Measurements from ENCODE around the gene FOXO3.

Gene FOXO3

DNA sequence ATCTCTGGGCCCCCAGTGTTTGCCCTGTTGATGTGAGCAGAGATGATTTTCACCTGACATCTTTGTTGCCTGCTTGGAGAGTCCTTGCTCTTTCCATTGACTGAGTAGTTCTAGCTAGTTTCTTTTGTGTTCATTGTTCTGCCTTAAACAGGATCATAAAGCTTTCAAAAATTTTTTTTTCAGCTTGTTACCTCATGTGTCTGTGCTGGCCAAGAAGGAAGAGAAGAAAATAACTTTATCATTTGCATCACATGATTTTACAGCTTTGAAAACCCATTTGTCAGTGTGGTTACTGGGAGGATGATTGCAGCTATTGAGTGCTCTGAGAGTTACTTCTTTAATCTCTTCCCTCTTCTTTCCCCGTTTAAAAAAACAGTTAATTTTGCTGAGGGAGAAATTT, 16.0 kb downstream of the FOXO3 start:
- peaks cover 7% of the 10 kb centered on the region for H3K27me3 Mint-ChIP-seq (ENCODE audit: low read depth)
- no peak for DNase-seq (ENCODE audit: low spot score)
- H3K4me3 Mint-ChIP-seq, result no peak overlapping the region
- H3K27ac Mint-ChIP-seq, result no peak overlapping the region
- peaks cover 5% of the 10 kb centered on the region for H3K36me3 Mint-ChIP-seq (ENCODE audit: low read depth)
- no peaks in the 10 kb centered on the region for H3K9me3 Mint-ChIP-seq
- H3K4me1 Mint-ChIP-seq (ENCODE audit: low read depth), result peaks cover 28% of the 10 kb centered on the region

DNA sequence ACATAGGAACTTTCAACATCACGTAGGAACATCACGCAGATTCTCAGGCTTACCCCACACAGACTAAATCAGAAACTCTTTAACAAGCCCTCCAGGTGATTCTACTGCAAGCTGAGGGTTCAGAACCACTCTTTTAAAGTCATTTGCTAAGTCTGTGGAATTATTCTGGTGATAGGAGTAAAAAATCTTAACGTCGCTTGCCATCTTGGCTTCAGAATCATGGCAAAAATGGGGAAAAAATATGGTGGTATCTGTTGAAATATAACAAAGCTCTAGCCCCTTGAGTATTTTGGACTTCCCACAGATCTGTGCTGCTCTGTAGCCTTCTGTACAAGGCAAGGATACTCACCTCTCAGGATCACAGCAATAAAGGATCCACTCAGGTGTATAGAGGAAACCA, 17.4 kb downstream of the FOXO3 start:
- no peak overlapping the region for H3K27ac Mint-ChIP-seq
- no peaks in the 10 kb centered on the region for H3K9me3 Mint-ChIP-seq
- peaks cover 7% of the 10 kb centered on the region for H3K27me3 Mint-ChIP-seq (ENCODE audit: low read depth)
- no peak overlapping the region for H3K4me3 Mint-ChIP-seq
- H3K36me3 Mint-ChIP-seq (ENCODE audit: low read depth), result peaks cover 3% of the 10 kb centered on the region
- DNase-seq (ENCODE audit: low spot score), result no peak
- H3K4me1 Mint-ChIP-seq (ENCODE audit: low read depth), result peaks cover 33% of the 10 kb centered on the region

DNA sequence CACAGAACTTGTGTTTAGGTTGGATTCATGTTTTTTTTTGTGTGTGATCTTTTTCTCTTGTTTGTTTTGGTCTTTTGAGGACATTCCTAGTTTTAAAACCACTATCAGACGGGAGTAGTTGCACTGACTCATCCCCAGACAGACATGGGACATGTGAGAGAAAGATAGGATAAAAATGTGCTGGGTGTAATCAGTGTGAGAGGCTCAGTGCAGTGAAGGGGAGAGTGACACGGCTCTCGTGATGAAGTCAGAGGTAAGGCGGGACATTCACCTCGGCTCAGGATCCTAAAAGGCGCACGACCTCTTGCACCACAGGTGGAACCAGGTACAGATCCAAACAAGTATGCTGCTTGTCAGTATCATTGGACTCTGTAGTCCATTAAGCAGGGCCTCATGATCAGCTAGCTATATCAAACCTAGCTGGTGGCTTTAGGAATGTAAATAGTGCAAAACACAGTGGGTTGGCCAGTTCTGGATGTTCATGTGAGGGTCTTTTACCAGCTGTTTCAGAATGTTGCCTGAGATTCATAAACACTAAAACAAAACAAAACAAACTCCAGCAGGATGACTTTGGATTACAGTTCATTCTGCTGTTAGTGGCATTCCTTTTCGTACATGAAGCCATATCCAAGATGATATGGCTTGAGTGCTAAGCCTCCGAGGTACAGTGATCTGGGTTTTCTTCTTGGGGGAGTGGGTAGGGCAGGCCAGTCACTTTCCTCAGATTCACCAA, 18.0 kb downstream of the FOXO3 start:
- H3K36me3 Mint-ChIP-seq (ENCODE audit: low read depth), result peaks cover 3% of the 10 kb centered on the region
- peaks cover 7% of the 10 kb centered on the region for H3K27me3 Mint-ChIP-seq (ENCODE audit: low read depth)
- no peak for DNase-seq (ENCODE audit: low spot score)
- peaks cover 33% of the 10 kb centered on the region for H3K4me1 Mint-ChIP-seq (ENCODE audit: low read depth)
- H3K27ac Mint-ChIP-seq, result no peak overlapping the region
- no peaks in the 10 kb centered on the region for H3K9me3 Mint-ChIP-seq
- H3K4me3 Mint-ChIP-seq, result no peak overlapping the region

DNA sequence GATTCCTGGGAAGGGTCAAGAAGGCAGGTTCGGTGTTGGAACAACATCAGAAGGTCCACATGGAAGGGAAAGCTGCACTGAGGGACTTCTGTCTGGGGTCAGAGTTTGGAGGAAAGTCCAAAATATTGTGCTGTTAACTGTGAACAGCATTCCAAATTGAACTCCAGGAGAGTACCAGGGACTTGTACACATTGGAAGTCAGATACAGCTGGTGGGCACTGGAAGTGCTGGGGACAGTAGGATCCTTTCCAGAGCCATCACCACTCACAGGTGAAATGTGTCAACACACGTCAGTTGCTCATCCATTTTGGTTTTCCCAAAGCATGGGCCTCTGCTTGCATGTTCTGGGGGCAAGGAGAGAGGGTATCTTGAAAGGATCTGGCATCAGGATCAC, 18.6 kb downstream of the FOXO3 start:
- no peak overlapping the region for H3K27ac Mint-ChIP-seq
- peaks cover 4% of the 10 kb centered on the region for H3K27me3 Mint-ChIP-seq (ENCODE audit: low read depth)
- no peak overlapping the region for H3K4me3 Mint-ChIP-seq
- no peak for DNase-seq (ENCODE audit: low spot score)
- H3K9me3 Mint-ChIP-seq, result no peaks in the 10 kb centered on the region
- peaks cover 33% of the 10 kb centered on the region for H3K4me1 Mint-ChIP-seq (ENCODE audit: low read depth)
- H3K36me3 Mint-ChIP-seq (ENCODE audit: low read depth), result peaks cover 3% of the 10 kb centered on the region

DNA sequence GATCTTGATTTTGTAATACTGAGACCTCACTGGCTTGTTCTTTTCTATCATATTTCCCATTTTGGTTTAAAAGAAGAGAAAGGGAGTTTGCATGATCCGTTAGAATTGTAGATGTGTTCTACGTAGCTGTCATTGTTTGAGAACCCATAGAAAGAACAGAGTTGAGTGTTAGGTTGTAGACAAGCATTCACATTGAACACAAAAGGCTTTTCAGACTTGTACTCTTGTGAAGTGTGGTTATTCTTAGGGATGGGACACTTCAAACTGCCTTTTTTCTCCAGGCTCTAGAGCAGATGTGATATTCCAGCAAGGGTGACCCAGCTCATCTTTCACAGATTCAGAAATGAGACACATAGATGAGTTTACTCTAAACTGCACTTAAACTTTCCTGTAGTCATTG, 19.9 kb downstream of the FOXO3 start:
- Mint-ChIP-seq H3K36me3 (ENCODE audit: low read depth) (peaks cover 3% of the 10 kb centered on the region), H3K4me1 (ENCODE audit: low read depth) (peaks cover 25% of the 10 kb centered on the region), H3K27ac (no peak overlapping the region), H3K27me3 (ENCODE audit: low read depth) (peaks cover 2% of the 10 kb centered on the region), H3K9me3 (no peaks in the 10 kb centered on the region), H3K4me3 (no peak overlapping the region)
- no peak for DNase-seq (ENCODE audit: low spot score)

DNA sequence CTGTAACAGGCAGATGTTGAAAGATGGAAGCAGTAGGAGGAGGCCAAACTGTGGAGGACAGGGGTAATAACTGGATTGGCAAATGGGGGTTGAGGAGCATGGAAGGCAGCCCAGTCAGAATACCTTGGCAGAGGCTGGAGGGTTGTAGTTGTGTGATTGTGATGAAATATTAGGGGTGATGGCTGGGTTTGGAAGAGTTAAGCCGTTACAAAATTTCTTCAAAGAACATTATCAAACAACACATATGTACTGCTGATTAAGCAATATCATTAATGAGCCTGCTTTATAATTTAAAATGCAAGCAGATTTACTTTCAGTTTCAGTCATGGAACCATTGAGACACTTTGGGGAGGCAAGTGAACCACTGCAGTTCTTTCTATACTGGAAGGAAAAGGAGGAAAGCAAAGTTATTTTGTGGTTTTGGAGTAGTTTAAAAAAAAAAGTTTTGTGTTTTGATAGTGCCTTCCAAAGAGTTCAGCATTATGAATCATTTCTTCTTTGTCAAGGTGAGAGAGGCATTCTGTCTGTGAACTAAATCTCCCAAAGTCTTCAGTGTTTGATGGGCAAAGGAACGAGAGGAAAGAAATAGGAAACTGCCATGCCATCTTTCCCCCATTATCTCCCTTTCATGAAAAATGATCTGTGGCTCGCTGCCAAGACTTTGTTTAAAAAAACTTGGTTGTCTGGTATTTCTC, 20.7 kb downstream of the FOXO3 start:
- Mint-ChIP-seq H3K27me3 (ENCODE audit: low read depth) (peaks cover 2% of the 10 kb centered on the region), H3K9me3 (no peaks in the 10 kb centered on the region), H3K4me1 (ENCODE audit: low read depth) (peaks cover 23% of the 10 kb centered on the region), H3K27ac (no peak overlapping the region), H3K36me3 (ENCODE audit: low read depth) (peaks cover 3% of the 10 kb centered on the region), H3K4me3 (peak overlapping the region; percentile 0)
- DNase-seq (ENCODE audit: low spot score), result no peak

DNA sequence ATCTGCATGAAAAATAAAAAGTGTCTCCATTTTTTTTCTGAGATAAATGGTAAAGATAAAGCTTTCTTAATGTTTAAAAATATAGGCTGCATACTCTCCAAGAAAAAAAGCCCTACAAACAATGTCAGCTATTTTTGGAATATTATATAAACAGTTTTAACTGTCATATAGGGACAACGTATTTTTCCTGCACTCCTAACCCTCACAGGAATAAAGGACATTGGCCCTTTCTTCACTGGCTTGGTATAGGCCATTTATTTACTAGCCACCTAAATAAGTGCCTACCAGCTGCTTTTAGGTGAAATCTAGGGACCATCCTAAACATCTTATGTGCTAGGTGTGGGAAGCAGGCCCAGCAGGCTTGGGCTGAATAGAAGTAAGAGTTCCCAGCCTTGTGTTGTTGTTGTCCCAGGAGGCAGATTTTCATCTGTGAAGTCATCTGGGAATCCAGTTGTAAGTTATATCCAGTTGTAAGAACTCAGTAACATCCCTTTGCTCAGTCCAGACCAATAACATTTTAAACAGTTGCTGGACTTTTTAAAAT, 21.3 kb downstream of the FOXO3 start:
- Mint-ChIP-seq H3K4me1 (ENCODE audit: low read depth) (peaks cover 18% of the 10 kb centered on the region), H3K36me3 (ENCODE audit: low read depth) (peaks cover 3% of the 10 kb centered on the region), H3K27me3 (ENCODE audit: low read depth) (peaks cover 2% of the 10 kb centered on the region), H3K9me3 (no peaks in the 10 kb centered on the region), H3K27ac (no peak overlapping the region), H3K4me3 (no peak overlapping the region)
- no peak for DNase-seq (ENCODE audit: low spot score)

DNA sequence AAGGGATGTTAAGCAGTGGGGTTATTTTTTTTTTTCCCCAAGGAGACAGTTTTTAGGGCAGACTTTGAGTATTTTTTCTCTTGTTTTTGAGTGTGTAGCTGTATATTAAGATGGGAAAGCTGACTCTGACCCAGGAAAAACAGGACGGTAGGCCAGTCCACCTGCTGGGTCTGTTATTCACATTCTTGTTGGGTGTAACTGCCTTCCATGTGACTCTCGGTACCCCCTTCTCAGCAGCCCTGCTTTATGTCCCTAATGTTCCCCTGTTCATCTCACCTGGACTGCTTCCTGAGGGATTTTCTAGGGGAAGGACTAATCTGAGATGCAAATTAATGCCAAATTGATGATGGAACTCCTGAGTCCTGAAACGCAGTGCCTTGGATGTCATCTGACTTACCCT, 21.9 kb downstream of the FOXO3 start:
- H3K4me3 Mint-ChIP-seq, result no peak overlapping the region
- DNase-seq (ENCODE audit: low spot score), result no peak
- no peaks in the 10 kb centered on the region for H3K9me3 Mint-ChIP-seq
- H3K27me3 Mint-ChIP-seq (ENCODE audit: low read depth), result peaks cover 2% of the 10 kb centered on the region
- H3K4me1 Mint-ChIP-seq (ENCODE audit: low read depth), result peaks cover 15% of the 10 kb centered on the region
- no peak overlapping the region for H3K27ac Mint-ChIP-seq
- H3K36me3 Mint-ChIP-seq (ENCODE audit: low read depth), result peaks cover 3% of the 10 kb centered on the region

DNA sequence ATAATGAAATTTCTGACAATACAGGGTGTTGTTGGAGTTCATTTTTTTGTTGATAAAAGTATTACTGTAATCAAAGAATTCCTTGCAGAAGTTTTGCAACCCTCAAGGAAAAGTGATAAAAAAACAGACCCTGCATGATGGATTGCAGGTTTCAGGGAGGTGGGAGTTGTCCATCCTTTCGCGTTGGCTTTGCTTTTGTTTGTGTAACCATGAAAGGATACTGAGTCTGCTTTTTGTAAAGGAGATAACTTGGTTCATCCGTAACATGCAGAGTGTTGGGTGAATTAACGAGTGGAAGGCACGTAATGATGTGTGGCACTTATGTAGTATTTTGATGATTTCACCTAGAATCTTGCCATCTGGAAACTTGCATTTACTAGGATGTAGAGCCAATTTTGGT, 23.6 kb downstream of the FOXO3 start:
- Mint-ChIP-seq H3K4me1 (ENCODE audit: low read depth) (peaks cover 23% of the 10 kb centered on the region), H3K9me3 (no peaks in the 10 kb centered on the region), H3K36me3 (ENCODE audit: low read depth) (no peaks in the 10 kb centered on the region), H3K27me3 (ENCODE audit: low read depth) (peaks cover 2% of the 10 kb centered on the region), H3K27ac (no peak overlapping the region), H3K4me3 (no peak overlapping the region)
- no peak for DNase-seq (ENCODE audit: low spot score)

DNA sequence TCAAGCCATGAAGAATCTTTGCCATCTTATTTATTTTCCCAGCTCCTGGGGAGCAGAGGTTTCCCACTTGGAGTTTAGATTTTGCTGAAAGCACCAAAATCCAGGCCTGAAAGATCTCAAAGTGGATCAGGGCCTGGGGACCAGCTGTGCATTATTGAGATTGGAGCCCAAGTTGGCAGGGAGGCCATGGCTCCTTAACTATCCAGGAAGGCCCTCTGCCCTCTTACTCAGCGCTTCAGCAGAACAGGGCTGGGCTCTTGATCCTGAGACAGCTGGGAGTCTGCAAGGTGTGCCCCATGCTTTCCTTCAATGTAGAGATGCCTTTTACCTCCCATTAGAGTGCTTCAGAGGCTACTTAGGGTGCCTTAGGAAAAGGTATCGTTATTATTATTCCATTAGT, 24.6 kb downstream of the FOXO3 start:
- H3K36me3 Mint-ChIP-seq (ENCODE audit: low read depth), result no peaks in the 10 kb centered on the region
- peaks cover 2% of the 10 kb centered on the region for H3K27me3 Mint-ChIP-seq (ENCODE audit: low read depth)
- no peak overlapping the region for H3K27ac Mint-ChIP-seq
- no peak overlapping the region for H3K4me3 Mint-ChIP-seq
- no peak for DNase-seq (ENCODE audit: low spot score)
- peaks cover 27% of the 10 kb centered on the region for H3K4me1 Mint-ChIP-seq (ENCODE audit: low read depth)
- no peaks in the 10 kb centered on the region for H3K9me3 Mint-ChIP-seq

DNA sequence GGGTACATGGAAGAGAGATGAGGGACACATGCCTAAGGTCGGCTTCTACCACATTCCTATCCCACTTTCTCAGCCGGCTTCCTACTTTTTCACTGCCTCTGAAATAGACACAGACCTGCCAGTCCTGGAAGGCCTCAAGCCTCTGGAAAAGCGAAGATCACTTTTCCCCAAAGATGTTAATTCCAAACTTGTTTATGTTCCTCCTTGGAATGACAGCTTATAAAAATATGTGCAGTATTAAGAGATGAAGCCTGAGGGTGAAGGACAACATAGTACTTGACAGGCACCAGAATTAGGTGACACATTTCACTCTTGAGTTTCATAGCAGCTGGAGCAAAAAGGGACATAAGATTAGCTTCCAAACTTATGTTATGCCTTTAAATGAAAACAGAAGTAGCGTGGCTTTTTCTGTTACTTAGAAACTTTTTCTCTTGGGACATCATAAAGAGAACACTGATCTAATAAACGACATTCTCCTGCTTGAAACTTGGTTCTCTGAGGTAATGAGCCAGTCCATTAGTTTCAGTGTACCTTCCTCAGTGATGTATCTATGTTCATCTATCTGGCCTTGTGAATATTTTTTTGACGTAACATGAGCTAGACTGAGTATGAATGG, 25.3 kb downstream of the FOXO3 start:
- Mint-ChIP-seq H3K27me3 (ENCODE audit: low read depth) (peaks cover 2% of the 10 kb centered on the region), H3K27ac (no peak overlapping the region), H3K4me1 (ENCODE audit: low read depth) (peaks cover 25% of the 10 kb centered on the region), H3K4me3 (no peak overlapping the region), H3K36me3 (ENCODE audit: low read depth) (no peaks in the 10 kb centered on the region), H3K9me3 (no peaks in the 10 kb centered on the region)
- DNase-seq (ENCODE audit: low spot score), result no peak

DNA sequence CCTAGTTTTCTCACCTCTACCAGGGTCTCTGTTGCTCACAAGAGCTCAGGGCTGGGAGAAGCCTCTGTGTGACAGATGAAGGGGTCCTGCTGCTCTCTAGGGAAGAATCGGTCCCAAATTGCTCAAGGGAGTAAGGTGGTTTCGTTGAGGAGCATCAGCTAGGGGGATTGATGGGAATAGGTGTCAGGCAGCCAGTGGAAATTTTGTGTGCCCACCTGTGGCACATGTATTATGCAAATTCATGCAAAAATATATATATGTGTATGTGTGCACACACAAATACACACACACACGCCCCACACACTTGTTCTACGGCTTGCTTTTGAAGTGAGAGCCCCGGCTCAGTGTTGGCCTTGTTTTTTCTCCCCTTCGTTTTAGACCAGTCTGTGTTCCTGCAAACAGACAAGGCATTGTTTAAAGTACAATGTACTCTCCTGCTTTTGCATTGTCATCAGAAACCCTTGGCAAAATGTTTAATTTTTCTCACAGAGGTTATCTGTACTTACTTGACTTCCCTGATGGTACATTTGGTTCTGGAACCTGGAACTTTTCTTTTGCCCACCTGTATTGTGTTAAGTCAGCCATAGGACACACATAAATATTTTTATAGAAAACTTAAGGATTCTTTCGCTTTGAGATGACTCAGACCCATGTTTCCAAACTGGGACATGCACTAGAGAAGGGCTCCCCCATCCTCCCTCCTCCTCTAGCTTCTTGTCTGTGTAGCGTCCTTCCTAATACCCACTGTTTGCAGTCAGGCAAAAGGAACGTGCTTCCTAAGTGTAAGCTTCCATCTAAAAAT, 26.7 kb downstream of the FOXO3 start:
- H3K4me1 Mint-ChIP-seq (ENCODE audit: low read depth), result peaks cover 21% of the 10 kb centered on the region
- DNase-seq (ENCODE audit: low spot score), result no peak
- no peak overlapping the region for H3K4me3 Mint-ChIP-seq
- H3K27ac Mint-ChIP-seq, result no peak overlapping the region
- no peaks in the 10 kb centered on the region for H3K36me3 Mint-ChIP-seq (ENCODE audit: low read depth)
- no peaks in the 10 kb centered on the region for H3K9me3 Mint-ChIP-seq
- peaks cover 4% of the 10 kb centered on the region for H3K27me3 Mint-ChIP-seq (ENCODE audit: low read depth)

DNA sequence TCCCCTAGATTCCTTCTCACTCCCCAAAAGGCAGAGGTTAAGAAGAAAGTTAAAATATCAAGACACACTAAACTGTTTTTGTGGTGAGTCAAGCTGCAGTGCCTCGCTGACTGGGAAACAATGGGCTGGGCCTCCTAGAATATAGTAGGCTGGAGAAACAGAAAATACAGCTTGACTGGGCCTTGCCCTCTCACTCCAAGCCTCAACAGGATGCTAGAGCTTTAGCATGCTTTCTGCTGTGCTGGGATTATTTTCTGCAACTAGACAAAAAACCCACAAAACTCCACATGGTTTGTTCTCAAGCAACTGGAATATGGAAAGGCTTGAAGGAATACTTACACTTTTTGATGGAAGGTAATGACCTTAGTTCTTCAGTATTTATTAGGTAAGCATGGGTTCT, 27.9 kb downstream of the FOXO3 start:
- DNase-seq (ENCODE audit: low spot score), result no peak
- Mint-ChIP-seq H3K9me3 (no peaks in the 10 kb centered on the region), H3K4me3 (no peak overlapping the region), H3K27me3 (ENCODE audit: low read depth) (peaks cover 9% of the 10 kb centered on the region), H3K27ac (no peak overlapping the region), H3K36me3 (ENCODE audit: low read depth) (peaks cover 2% of the 10 kb centered on the region), H3K4me1 (ENCODE audit: low read depth) (peaks cover 23% of the 10 kb centered on the region)
